ENCODE measurements around the gene BCL11B. TPM values are rescaled to one million over a fixed set of nuclear protein-coding genes. Genes with fewer than 3 reads are reported as not detected.

Gene BCL11B
- total RNA-seq, 4 donors from 2014 or later: 7.7 to 10.2 (median 10.0) TPM

- Histone ChIP-seq H3K4me1 (peaks cover 0 to 8% (median 0%) of the 10 kb centered on the region in 4 donors), H3K27me3 (peaks cover 0 to 6% of the 10 kb centered on the region in 2 donors), H3K4me3 (no peak overlapping the region), H3K36me3 (no peaks in the 10 kb centered on the region), H3K27ac (peak overlapping the region; percentile 52 to 80 (median 62)), H3K9me3 (no peaks in the 10 kb centered on the region)
- DNase-seq: no peak
- TF ChIP-seq POLR2A (IDR thresholded peaks at IDR 0.05) (no peak), CTCF (IDR thresholded peaks at IDR 0.05) (no peak)
These were observed 6.4 kb downstream of the BCL11B start for GRCh38 chr14:99265571-99265970.

- peaks cover 0 to 3% of the 10 kb centered on the region in 2 donors for H3K27me3 ChIP-seq
- no peak for TF ChIP-seq CTCF (IDR thresholded peaks at IDR 0.05)
- no peak for TF ChIP-seq POLR2A (IDR thresholded peaks at IDR 0.05)
- H3K36me3 ChIP-seq: no peaks in the 10 kb centered on the region
- no peaks in the 10 kb centered on the region for H3K9me3 ChIP-seq
- H3K4me1 ChIP-seq: peaks cover 0 to 1% (median 0%) of the 10 kb centered on the region in 4 donors
- DNase-seq: peak in 1 of 3 donors; percentile 43
- peak overlapping the region; percentile 52 to 80 (median 62) for H3K27ac ChIP-seq
- H3K4me3 ChIP-seq: peak overlapping the region in 1 of 4 donors; percentile 22
These were observed 7.1 kb downstream of the BCL11B start for GRCh38 chr14:99264691-99265450.

- no peaks in the 10 kb centered on the region for H3K4me1 ChIP-seq
- H3K9me3 ChIP-seq: no peaks in the 10 kb centered on the region
- no peaks in the 10 kb centered on the region for H3K27me3 ChIP-seq
- H3K4me3 ChIP-seq: no peak overlapping the region
- DNase-seq: peak in 1 of 3 donors; percentile 21
- no peaks in the 10 kb centered on the region for H3K36me3 ChIP-seq
- H3K27ac ChIP-seq: peak overlapping the region; percentile 74 to 88 (median 78)
- TF ChIP-seq POLR2A (IDR thresholded peaks at IDR 0.05): no peak
- no peak for TF ChIP-seq CTCF (IDR thresholded peaks at IDR 0.05)
These were observed 8.2 kb downstream of the BCL11B start for GRCh38 chr14:99263564-99264330.

DNA sequence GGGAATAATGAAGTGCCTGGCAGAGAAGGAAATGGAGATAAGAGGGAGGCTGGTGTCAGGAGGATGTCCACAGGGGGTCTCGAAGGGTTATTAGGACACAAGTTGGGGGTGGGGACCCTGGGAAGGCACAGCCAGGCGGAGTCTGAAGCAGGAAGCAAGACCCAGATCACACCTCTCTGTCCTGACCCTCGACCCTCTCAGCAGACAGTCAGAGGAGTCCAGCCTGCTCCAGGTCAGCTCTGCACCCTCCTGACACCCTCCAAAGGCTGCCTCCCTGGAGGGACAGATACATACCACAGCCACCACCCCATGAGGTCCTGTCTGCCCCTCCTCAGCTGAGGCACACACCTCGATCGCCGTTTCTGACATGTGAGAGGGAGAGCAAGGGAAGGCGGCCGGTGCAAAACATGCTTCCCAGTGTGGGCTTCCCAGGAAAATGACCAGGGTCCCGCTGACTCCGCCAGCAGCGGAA lies 9.0 kb downstream of the BCL11B start:
- H3K9me3 ChIP-seq: no peaks in the 10 kb centered on the region
- no peaks in the 10 kb centered on the region for H3K27me3 ChIP-seq
- no peaks in the 10 kb centered on the region for H3K4me1 ChIP-seq
- H3K36me3 ChIP-seq: no peaks in the 10 kb centered on the region
- TF ChIP-seq POLR2A (IDR thresholded peaks at IDR 0.05) (no peak), CTCF (IDR thresholded peaks at IDR 0.05) (no peak)
- peak overlapping the region; percentile 74 to 88 (median 78) for H3K27ac ChIP-seq
- peak overlapping the region in 2 of 4 donors; percentile 3 to 15 for H3K4me3 ChIP-seq
- no peak for DNase-seq

DNA sequence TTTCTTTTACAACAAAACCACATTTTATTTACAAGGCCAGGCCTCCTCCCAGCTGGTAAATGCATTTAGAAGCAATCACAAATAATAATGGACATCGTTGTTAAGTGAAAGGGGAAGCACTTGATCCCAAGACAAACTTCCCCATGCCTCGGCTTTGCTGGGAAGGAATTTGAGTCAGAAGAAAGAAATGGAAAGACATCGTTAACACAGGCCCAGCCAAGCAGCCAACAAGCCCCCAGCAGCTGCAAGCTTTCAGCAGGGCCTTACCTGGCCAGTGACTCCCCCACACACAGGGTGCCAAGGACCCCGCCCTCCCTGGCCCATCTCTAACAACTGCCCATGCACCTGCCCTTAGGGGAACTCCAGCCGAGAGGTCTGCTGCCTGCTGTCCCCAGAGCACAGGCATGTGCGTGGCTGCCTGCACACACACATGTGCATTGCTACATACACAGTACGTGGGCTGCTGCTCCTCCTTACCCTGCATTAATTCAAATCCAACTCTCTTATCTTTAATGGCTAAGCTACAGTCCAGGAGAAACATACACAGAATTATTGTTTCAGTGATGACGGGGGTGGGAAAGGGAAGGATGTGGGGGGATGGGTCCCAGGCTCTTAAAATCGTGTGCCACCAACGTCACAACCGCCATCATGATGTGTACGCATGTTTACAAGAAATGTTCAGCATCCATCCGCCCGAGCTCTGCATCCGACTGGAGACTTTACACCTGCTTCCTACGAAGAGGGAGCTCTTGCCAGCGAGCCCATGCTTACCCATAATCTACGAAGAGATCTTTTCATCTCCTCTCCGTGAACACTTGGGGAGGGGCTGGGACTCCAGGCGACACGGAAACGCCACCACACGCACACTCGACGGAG lies 9.8 kb downstream of the BCL11B start:
- Histone ChIP-seq H3K27ac (peak overlapping the region; percentile 74 to 88 (median 78)), H3K36me3 (no peaks in the 10 kb centered on the region), H3K4me3 (peak overlapping the region in 2 of 4 donors; percentile 19 to 29), H3K27me3 (no peaks in the 10 kb centered on the region), H3K9me3 (no peaks in the 10 kb centered on the region), H3K4me1 (no peaks in the 10 kb centered on the region)
- peak in 2 of 3 donors; percentile 83 to 92 for DNase-seq
- TF ChIP-seq POLR2A (IDR thresholded peaks at IDR 0.05): peak; percentile 42 to 47
- no peak for TF ChIP-seq CTCF (IDR thresholded peaks at IDR 0.05)

Data from Peyer's patch (tissue), 4 donors.